ENCODE measurements around the gene DNAJC25. TPM values are rescaled to one million over a fixed set of nuclear protein-coding genes. Genes with fewer than 3 reads are reported as not detected.

DNAJC25 gene
- total and polyA plus RNA-seq, 2 of the 13 experiments (the other 11 are each of a cell fraction or from before 2014, with no cell fraction given): 5.7 to 10.2 TPM

DNA sequence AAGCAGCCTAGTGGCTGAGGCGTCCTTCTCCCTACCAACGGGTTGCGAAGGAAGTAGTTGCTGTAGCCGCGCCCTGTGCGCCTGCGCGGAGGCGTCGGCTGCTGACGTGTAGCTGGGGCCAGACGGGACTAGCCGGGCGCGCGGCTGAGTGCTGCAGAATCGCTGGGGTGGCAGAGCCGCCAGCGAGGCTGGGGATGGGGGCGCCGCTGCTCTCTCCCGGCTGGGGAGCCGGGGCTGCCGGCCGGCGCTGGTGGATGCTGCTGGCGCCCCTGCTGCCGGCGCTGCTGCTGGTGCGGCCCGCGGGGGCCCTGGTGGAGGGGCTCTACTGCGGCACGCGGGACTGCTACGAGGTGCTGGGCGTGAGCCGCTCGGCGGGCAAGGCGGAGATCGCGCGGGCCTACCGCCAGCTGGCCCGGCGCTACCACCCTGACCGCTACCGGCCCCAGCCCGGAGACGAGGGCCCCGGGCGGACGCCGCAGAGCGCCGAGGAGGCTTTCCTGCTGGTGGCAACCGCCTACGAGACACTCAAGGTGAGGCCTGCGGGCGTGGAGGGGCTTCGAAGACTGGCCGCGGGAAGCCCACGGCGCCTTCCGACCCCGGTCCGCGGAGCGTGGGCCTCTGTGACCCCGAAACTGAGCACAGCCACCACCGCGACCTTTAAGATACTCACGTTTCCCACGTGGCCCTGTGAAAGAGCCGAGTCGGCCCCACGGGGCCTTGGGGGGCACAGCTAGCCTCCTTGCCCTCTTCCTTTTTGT is at the start of gene DNAJC25 (continued):
- TF ChIP-seq ZFP1 (CRISPR knock-in tag; IDR thresholded peaks at IDR 0.05): no peak
- TF ChIP-seq, protein P1, sequence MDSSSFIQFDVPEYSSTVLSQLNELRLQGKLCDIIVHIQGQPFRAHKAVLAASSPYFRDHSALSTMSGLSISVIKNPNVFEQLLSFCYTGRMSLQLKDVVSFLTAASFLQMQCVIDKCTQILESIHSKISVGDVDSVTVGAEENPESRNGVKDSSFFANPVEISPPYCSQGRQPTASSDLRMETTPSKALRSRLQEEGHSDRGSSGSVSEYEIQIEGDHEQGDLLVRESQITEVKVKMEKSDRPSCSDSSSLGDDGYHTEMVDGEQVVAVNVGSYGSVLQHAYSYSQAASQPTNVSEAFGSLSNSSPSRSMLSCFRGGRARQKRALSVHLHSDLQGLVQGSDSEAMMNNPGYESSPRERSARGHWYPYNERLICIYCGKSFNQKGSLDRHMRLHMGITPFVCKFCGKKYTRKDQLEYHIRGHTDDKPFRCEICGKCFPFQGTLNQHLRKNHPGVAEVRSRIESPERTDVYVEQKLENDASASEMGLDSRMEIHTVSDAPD (CRISPR knock-in tag; IDR thresholded peaks at IDR 0.05): no peak
- peak; percentile 85 for TF ChIP-seq ZNF230 (CRISPR knock-in tag; IDR thresholded peaks at IDR 0.05)
- no peak for TF ChIP-seq ZNF383 (CRISPR knock-in tag; IDR thresholded peaks at IDR 0.05; ENCODE audit: borderline replicate concordance)
- TF ChIP-seq, protein P2, sequence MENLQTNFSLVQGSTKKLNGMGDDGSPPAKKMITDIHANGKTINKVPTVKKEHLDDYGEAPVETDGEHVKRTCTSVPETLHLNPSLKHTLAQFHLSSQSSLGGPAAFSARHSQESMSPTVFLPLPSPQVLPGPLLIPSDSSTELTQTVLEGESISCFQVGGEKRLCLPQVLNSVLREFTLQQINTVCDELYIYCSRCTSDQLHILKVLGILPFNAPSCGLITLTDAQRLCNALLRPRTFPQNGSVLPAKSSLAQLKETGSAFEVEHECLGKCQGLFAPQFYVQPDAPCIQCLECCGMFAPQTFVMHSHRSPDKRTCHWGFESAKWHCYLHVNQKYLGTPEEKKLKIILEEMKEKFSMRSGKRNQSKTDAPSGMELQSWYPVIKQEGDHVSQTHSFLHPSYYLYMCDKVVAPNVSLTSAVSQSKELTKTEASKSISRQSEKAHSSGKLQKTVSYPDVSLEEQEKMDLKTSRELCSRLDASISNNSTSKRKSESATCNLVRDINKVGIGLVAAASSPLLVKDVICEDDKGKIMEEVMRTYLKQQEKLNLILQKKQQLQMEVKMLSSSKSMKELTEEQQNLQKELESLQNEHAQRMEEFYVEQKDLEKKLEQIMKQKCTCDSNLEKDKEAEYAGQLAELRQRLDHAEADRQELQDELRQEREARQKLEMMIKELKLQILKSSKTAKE (CRISPR knock-in tag; IDR thresholded peaks at IDR 0.05; ENCODE audit: borderline replicate concordance): 0 out of 2 replicates have a peak, but pooled peaks have one; percentile 11
- no peak for TF ChIP-seq SOX6 (IDR thresholded peaks at IDR 0.05)
- TF ChIP-seq SOX6 (CRISPR knock-in tag; IDR thresholded peaks at IDR 0.05): no peak
- 0 out of 2 replicates have a peak, but pooled peaks have one; percentile 81 for TF ChIP-seq KLF15 (CRISPR knock-in tag; IDR thresholded peaks at IDR 0.05; ENCODE audit: borderline replicate concordance)
- no peak for TF ChIP-seq MATR3 (CRISPR knock-in tag; IDR thresholded peaks at IDR 0.05)
- TF ChIP-seq, protein P3, sequence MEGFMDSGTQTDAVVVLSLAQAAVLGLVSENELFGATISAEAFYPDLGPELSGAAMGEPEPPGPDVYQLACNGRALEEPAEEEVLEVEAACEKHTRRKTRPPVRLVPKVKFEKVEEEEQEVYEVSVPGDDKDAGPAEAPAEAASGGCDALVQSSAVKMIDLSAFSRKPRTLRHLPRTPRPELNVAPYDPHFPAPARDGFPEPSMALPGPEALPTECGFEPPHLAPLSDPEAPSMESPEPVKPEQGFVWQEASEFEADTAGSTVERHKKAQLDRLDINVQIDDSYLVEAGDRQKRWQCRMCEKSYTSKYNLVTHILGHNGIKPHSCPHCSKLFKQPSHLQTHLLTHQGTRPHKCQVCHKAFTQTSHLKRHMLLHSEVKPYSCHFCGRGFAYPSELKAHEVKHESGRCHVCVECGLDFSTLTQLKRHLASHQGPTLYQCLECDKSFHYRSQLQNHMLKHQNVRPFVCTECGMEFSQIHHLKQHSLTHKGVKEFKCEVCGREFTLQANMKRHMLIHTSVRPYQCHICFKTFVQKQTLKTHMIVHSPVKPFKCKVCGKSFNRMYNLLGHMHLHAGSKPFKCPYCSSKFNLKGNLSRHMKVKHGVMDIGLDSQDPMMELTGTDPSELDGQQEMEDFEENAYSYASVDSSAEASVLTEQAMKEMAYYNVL (CRISPR knock-in tag; IDR thresholded peaks at IDR 0.05; ENCODE audit: borderline replicate concordance): peak; percentile 9; the same call in 1 of the 2 replicates
- no peak for TF ChIP-seq ZNF496 (CRISPR knock-in tag; IDR thresholded peaks at IDR 0.05; ENCODE audit: insufficient replicate concordance)
- TF ChIP-seq ZC3H4 (CRISPR knock-in tag; IDR thresholded peaks at IDR 0.05; ENCODE audit: borderline replicate concordance): no peak
- TF ChIP-seq, protein P4, sequence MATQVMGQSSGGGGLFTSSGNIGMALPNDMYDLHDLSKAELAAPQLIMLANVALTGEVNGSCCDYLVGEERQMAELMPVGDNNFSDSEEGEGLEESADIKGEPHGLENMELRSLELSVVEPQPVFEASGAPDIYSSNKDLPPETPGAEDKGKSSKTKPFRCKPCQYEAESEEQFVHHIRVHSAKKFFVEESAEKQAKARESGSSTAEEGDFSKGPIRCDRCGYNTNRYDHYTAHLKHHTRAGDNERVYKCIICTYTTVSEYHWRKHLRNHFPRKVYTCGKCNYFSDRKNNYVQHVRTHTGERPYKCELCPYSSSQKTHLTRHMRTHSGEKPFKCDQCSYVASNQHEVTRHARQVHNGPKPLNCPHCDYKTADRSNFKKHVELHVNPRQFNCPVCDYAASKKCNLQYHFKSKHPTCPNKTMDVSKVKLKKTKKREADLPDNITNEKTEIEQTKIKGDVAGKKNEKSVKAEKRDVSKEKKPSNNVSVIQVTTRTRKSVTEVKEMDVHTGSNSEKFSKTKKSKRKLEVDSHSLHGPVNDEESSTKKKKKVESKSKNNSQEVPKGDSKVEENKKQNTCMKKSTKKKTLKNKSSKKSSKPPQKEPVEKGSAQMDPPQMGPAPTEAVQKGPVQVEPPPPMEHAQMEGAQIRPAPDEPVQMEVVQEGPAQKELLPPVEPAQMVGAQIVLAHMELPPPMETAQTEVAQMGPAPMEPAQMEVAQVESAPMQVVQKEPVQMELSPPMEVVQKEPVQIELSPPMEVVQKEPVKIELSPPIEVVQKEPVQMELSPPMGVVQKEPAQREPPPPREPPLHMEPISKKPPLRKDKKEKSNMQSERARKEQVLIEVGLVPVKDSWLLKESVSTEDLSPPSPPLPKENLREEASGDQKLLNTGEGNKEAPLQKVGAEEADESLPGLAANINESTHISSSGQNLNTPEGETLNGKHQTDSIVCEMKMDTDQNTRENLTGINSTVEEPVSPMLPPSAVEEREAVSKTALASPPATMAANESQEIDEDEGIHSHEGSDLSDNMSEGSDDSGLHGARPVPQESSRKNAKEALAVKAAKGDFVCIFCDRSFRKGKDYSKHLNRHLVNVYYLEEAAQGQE (IDR thresholded peaks at IDR 0.05; ENCODE audit: borderline replicate concordance in 1 of 2, low read depth in 1 of 2, low read length in 2 of 2): no peak
- no peak for TF ChIP-seq KAT2B (IDR thresholded peaks at IDR 0.05; ENCODE audit: borderline replicate concordance, low read depth, low read length)
- TF ChIP-seq GLI4 (CRISPR knock-in tag; IDR thresholded peaks at IDR 0.05; ENCODE audit: borderline replicate concordance): no peak; the same call in 1 of the 2 replicates
- peak; percentile 89; the same call in 1 of the 2 replicates for TF ChIP-seq ELF1 (CRISPR knock-in tag; IDR thresholded peaks at IDR 0.05)
- TF ChIP-seq NKX3-1 (CRISPR knock-in tag; IDR thresholded peaks at IDR 0.05): peak; percentile 86
- peak; percentile 55; the same call in 1 of the 2 replicates for TF ChIP-seq EEA1 (CRISPR knock-in tag; IDR thresholded peaks at IDR 0.05; ENCODE audit: borderline replicate concordance)
- 0 out of 2 replicates have a peak, but pooled peaks have one; percentile 41 for TF ChIP-seq CAMTA2 (CRISPR knock-in tag; IDR thresholded peaks at IDR 0.05; ENCODE audit: borderline replicate concordance)

Measured in HepG2 (cell line).